GM23248 (cell line): ENCODE measurements around the gene ICA1.

Experiments used
- EZH2 ChIP-seq: fragments of 200-600 bp; sonication (generic); IDR thresholded peaks from 2 replicates; pipeline ENCODE4 v1.6.1; 2018; ENCODE audit warnings: antibody characterized with exemption, mild to moderate bottlenecking; ENCODE audit not compliant: insufficient read depth, poor library complexity, severe bottlenecking
- EZH2phosphoT487 ChIP-seq: fragments of 200-600 bp; sonication (generic); IDR thresholded peaks from 2 replicates; pipeline ENCODE4 v1.6.1; 2018; ENCODE audit warnings: antibody characterized with exemption, moderate library complexity, mild to moderate bottlenecking, low read depth; ENCODE audit not compliant: insufficient read depth

DNA sequence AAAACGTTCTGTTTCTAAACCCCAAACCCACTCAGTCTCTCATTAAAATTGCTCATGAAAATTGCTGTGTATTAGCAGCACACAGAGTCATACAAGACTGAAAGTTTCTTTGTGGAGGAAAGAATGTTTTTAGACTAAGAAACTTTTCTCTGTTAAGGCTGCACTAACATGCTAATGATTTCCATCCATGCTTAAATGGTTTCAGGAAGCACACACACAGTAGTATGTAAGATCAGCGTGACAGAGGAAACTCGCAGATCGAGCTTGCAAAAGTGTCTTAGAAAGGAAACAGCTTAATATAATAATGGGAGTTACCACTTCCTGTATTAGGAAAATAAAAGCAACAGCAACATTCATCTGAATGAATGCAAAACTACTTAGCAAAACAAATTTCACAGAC lies 112.7 kb downstream of the ICA1 start:
- no peak for TF ChIP-seq EZH2
- TF ChIP-seq EZH2phosphoT487: no peak
